Measurements from ENCODE around the gene RFTN1.

Gene RFTN1

GRCh38 chr3:16400106-16400931 lies 113.2 kb downstream of the RFTN1 start:
- DNase-seq: no peak

- no peak for DNase-seq
These were observed 114.0 kb downstream of the RFTN1 start for GRCh38 chr3:16399473-16399872.

GRCh38 chr3:16398648-16399047 lies 114.9 kb downstream of the RFTN1 start:
- no peak for DNase-seq

- DNase-seq: no peak
These were observed 117.3 kb downstream of the RFTN1 start for GRCh38 chr3:16396202-16396601.

GRCh38 chr3:16395212-16395611 lies 118.3 kb downstream of the RFTN1 start:
- DNase-seq: no peak

- DNase-seq: no peak
These were observed 118.9 kb downstream of the RFTN1 start for GRCh38 chr3:16394639-16395038.

- no peak for DNase-seq
These were observed 120.8 kb downstream of the RFTN1 start for GRCh38 chr3:16392717-16393116.

- DNase-seq: no peak
These were observed 121.4 kb downstream of the RFTN1 start for GRCh38 chr3:16392065-16392464.

- no peak for DNase-seq
These were observed 122.9 kb downstream of the RFTN1 start for GRCh38 chr3:16390581-16390980.

GRCh38 chr3:16388850-16389441 lies 124.6 kb downstream of the RFTN1 start:
- no peak for DNase-seq

GRCh38 chr3:16386561-16386960 lies 126.9 kb downstream of the RFTN1 start:
- no peak for DNase-seq

- DNase-seq: no peak
These were observed 128.3 kb downstream of the RFTN1 start for GRCh38 chr3:16385151-16385550.

GRCh38 chr3:16383864-16384263 lies 129.6 kb downstream of the RFTN1 start:
- no peak for DNase-seq

- DNase-seq: no peak
These were observed 130.7 kb downstream of the RFTN1 start for GRCh38 chr3:16382845-16383244.

- DNase-seq: no peak
These were observed 132.1 kb downstream of the RFTN1 start for GRCh38 chr3:16381426-16381825.

GRCh38 chr3:16380421-16380820 lies 133.1 kb downstream of the RFTN1 start:
- no peak for DNase-seq

GRCh38 chr3:16379838-16380237 lies 133.7 kb downstream of the RFTN1 start:
- DNase-seq: no peak

GRCh38 chr3:16378920-16379319 lies 134.6 kb downstream of the RFTN1 start:
- no peak for DNase-seq

- DNase-seq: no peak
These were observed 135.1 kb downstream of the RFTN1 start for GRCh38 chr3:16378415-16378814.

GRCh38 chr3:16377847-16378302 lies 135.6 kb downstream of the RFTN1 start:
- DNase-seq: no peak

GRCh38 chr3:16377196-16377595 lies 136.3 kb downstream of the RFTN1 start:
- DNase-seq: no peak

GRCh38 chr3:16375891-16376290 lies 137.6 kb downstream of the RFTN1 start:
- DNase-seq: no peak

- no peak for DNase-seq
These were observed 138.6 kb downstream of the RFTN1 start for GRCh38 chr3:16374935-16375245.

GRCh38 chr3:16374047-16374934 lies 139.2 kb downstream of the RFTN1 start:
- DNase-seq: no peak

Data from NCI-H1436 treated with DMSO at 0.1 percent for 48 hours (cell line).